Upper lobe of left lung (tissue), 4 donors: ENCODE results near the gene BEGAIN.

ENCODE experiments used
- CTCF ChIP-seq, 6 experiments: fragments of 450-650 bp in 4 of 6; fragments of 200-600 bp in 2 of 6; sonication (generic) in 2 of 6; IDR thresholded peaks; one replicate each; pipeline ENCODE4 v1.5.1; 2016 to 2019; ENCODE audit warnings: antibody characterized with exemption in 6 of 6
- POLR2A ChIP-seq, 4 donors: fragments of 450-650 bp; IDR thresholded peaks; one replicate each; pipeline ENCODE4 v1.5.1; 2016 to 2017; ENCODE audit warnings: antibody characterized with exemption in 4 of 4, mild to moderate bottlenecking in 2 of 4
- POLR2AphosphoS5 ChIP-seq, 2 donors: sonication (generic); formaldehyde crosslinking; IDR thresholded peaks; one replicate each; pipeline ENCODE4 v1.5.1; 2017; ENCODE audit warnings: antibody characterized with exemption in 2 of 2

GRCh38 chr14:100545359-100545758 is 41.9 kb downstream of the BEGAIN start:
- no peak for TF ChIP-seq POLR2AphosphoS5 (IDR thresholded peaks at IDR 0.05)
- TF ChIP-seq POLR2A (IDR thresholded peaks at IDR 0.05): no peak
- no peak for TF ChIP-seq CTCF (IDR thresholded peaks at IDR 0.05)
